Dendritic cell treated with granulocyte-macrophage colony-stimulating factor and Interleukin-4, amounts not matched to agents 40 ng/mL and 50 ng/mL, for 4 days (primary cell): ENCODE results near the gene DPYD.
"Not testable (repeated sequence)": the region's sequence is repeated elsewhere in the genome, so short reads cannot be mapped to it uniquely, and the experiment has no call there.

ENCODE experiments used
- H3K27ac Mint-ChIP-seq: one replicate; pipeline ENCODE4 v1.8.0; 2022; ENCODE audit warnings: mild to moderate bottlenecking, mixed read lengths
- H3K27me3 Mint-ChIP-seq: one replicate; pipeline ENCODE4 v1.8.0; 2022; ENCODE audit warnings: mild to moderate bottlenecking, mixed read lengths
- H3K36me3 Mint-ChIP-seq: one replicate; pipeline ENCODE4 v1.8.0; 2022; ENCODE audit warnings: low read depth, mixed read lengths
- H3K4me1 Mint-ChIP-seq: one replicate; pipeline ENCODE4 v1.8.0; 2022; ENCODE audit warnings: low read depth, mixed read lengths
- H3K4me3 Mint-ChIP-seq: one replicate; pipeline ENCODE4 v1.8.0; 2022; ENCODE audit warnings: mild to moderate bottlenecking, moderate library complexity, mixed read lengths
- H3K9me3 Mint-ChIP-seq: one replicate; pipeline ENCODE4 v1.8.0; 2022; ENCODE audit warnings: mixed read lengths
- intact Hi-C: fragments of 100-400 bp; cut with micrococcal nuclease; formaldehyde crosslinking; loops from one replicate; pipeline ENCODE4 v1.15.0; 2022

The DPYD gene

DNA sequence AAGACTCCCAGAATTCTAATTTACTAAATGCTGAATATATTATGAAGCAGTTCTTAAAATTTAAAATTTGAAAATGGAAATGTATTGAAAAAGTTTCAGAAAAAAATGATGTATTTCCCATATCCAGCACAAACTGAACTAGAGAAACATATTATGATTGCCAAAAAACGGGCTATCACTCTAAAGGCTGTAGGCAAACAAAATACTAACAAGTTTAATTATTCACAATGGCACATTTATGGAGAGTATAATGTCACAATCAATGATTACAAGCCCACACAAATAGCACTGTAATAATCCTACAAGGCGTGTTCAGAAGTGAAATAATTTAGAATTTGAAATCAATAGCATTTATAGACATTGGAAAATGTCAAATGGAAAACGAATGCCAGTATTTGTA is 667.9 kb downstream of the DPYD start:
- peaks cover 8% of the 10 kb centered on the region for H3K4me1 Mint-ChIP-seq
- intact Hi-C loops = no loop called here
- no peak overlapping the region for H3K27ac Mint-ChIP-seq
- H3K9me3 Mint-ChIP-seq = peaks cover 26% of the 10 kb centered on the region
- peaks cover 43% of the 10 kb centered on the region for H3K36me3 Mint-ChIP-seq
- H3K27me3 Mint-ChIP-seq = no peaks in the 10 kb centered on the region
- no peak overlapping the region for H3K4me3 Mint-ChIP-seq

DNA sequence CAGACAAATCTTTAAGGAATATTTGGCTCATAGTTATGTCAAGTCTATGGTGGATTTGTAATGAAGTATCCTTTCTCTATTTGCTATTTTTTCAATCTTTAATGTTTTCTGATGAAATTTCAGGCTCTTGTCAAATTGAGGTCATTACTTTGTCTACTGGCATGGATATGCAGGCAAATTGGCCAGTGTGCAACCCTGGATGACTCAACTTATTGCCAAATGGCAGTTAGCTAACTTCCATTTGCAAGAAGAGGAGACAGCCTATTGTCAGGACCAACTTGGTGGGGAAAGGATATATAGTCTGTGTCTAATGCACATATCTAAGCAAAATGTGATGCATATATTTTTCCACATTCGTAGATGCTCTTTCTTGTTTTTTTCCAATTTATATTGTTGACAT is 668.8 kb downstream of the DPYD start:
- intact Hi-C loops = no loop called here
- no peaks in the 10 kb centered on the region for H3K27me3 Mint-ChIP-seq
- H3K9me3 Mint-ChIP-seq = peaks cover 27% of the 10 kb centered on the region
- H3K27ac Mint-ChIP-seq = no peak overlapping the region
- H3K36me3 Mint-ChIP-seq = peaks cover 44% of the 10 kb centered on the region
- H3K4me1 Mint-ChIP-seq = peaks cover 8% of the 10 kb centered on the region
- H3K4me3 Mint-ChIP-seq = no peak overlapping the region

DNA sequence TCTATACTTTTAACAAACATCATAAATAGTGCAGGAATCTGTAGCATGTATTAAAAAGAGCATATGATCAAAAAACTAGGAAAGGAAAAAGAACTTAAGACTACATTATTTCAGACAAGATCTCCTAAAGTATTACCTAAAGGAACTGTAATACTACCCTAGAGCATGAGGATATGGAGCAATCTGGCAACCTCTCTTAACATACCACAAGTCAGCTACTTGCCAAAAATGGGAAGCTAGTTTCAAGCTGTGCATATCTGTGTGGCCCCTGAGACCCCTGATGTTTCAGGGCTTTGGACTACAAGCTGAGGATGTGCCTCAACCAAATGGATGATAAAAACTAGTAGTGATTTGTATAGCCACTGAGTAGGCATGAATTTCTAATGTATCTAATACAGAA is 673.6 kb downstream of the DPYD start:
- Mint-ChIP-seq H3K27ac (no peak overlapping the region), H3K27me3 (no peaks in the 10 kb centered on the region), H3K9me3 (peaks cover 15% of the 10 kb centered on the region), H3K4me3 (no peak overlapping the region), H3K4me1 (no peaks in the 10 kb centered on the region), H3K36me3 (peaks cover 40% of the 10 kb centered on the region)
- intact Hi-C loops = no loop called here

DNA sequence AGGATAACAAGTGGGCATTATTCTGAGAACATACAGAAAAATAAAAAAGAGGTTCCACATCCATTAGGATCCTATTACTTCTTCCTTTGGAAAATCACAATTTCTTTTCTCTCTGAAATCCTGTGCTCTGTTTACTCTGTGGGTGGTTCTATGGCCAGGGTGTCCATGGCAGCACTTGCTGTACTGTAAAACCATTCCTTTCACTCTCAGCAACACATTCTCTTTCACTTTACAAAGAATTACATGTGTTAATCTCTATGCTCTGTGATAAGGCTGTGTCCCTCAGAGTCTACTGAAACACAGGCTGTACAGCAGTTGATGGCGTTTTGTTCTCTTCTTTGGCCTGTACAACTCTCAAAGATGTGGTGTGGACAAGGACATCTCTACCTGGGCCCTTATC is 675.2 kb downstream of the DPYD start:
- Mint-ChIP-seq H3K9me3 (peaks cover 15% of the 10 kb centered on the region), H3K27me3 (no peaks in the 10 kb centered on the region), H3K36me3 (peaks cover 30% of the 10 kb centered on the region), H3K4me3 (no peak overlapping the region), H3K4me1 (no peaks in the 10 kb centered on the region), H3K27ac (no peak overlapping the region)
- intact Hi-C loops = no loop called here

DNA sequence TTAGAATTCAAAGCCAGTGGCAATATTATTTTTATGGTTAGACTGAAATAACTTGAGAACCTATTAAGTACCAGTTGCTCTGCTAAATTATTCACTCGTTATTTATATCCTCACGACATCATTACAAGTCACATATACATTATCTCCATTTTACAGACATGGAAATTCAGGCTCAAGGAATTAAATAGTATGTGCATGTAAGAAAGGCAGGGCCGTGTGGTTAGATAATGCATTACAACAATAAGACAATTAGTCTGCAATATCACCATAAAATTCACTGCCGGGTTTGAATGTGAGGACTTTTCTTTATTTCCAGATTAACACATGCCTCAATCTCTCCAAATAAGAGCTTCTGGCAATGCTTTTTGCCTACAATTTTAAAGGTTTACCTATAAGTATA is 675.8 kb downstream of the DPYD start:
- Mint-ChIP-seq H3K27me3 (no peaks in the 10 kb centered on the region), H3K4me1 (no peaks in the 10 kb centered on the region), H3K36me3 (peaks cover 27% of the 10 kb centered on the region), H3K27ac (no peak overlapping the region), H3K9me3 (peaks cover 15% of the 10 kb centered on the region), H3K4me3 (no peak overlapping the region)
- intact Hi-C loops = no loop called here

DNA sequence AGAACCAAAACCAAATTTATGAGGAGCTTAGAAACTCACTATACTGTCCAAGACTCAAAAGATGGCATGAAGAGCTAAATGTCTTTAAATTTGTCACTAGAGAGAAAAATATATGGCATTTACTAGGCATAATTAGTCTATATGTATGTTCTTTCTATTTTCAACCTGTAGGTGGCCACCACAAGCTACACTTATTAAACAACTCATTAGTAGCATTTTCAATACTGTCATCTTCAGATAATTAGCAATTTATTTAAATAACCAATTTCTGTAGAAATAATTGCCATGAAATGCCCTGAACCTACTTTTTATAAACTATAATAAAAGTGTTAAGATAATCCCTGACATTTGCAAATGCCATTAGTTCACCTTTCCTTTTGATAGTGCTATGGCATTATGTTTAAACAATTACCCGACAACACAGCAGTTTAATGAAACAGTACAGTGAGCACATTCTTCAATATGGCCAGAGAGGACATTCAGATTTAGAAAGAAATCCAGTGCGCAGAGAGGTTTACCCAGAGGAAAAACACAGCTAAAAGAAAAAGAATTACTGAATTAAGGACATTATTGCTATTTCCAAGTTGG is 676.8 kb downstream of the DPYD start:
- H3K4me3 Mint-ChIP-seq = no peak overlapping the region
- H3K4me1 Mint-ChIP-seq = no peaks in the 10 kb centered on the region
- H3K27me3 Mint-ChIP-seq = no peaks in the 10 kb centered on the region
- peaks cover 12% of the 10 kb centered on the region for H3K9me3 Mint-ChIP-seq
- H3K36me3 Mint-ChIP-seq = peaks cover 18% of the 10 kb centered on the region
- intact Hi-C loops = no loop called here
- no peak overlapping the region for H3K27ac Mint-ChIP-seq

DNA sequence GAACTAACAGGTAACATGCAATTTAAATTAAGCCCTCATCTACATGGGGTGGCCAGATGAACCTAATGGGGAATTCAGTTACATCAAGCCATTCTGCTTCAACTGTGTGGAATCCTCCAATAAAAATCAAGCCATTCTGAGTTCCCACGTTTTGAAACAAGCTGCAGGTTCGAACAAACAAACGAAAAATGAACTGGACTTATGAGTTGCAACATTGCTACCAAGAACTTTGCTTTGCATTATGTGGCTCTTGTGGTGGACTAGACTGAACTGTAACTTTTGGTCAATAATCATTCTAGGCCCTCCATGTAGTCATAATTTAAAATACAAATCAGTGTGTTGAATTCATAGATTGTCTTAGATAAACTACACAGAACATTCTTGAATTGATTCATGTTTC is 682.0 kb downstream of the DPYD start:
- Mint-ChIP-seq H3K36me3 (peaks cover 17% of the 10 kb centered on the region), H3K27ac (no peak overlapping the region), H3K4me1 (no peaks in the 10 kb centered on the region), H3K9me3 (no peaks in the 10 kb centered on the region), H3K4me3 (no peak overlapping the region), H3K27me3 (no peaks in the 10 kb centered on the region)
- intact Hi-C loops = no loop called here

DNA sequence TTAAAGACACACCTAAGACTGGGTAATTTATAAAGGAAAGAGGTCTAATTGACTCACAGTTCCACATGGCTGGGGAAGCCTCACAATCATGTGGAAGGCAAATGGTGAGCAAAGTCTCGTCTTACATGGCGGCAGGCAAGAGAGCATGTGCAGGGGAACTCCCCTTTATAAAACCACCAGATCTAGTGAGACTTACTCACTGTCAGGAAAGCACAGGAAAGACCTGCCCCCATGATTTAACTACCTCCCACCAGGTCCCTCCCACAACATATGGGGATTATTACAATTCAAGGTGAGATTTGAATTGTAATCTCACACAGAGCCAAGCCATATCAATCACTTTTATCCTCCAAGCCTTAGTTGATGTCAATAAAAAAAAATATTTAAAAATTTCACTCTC is 689.5 kb downstream of the DPYD start:
- intact Hi-C loops, H3K4me1 Mint-ChIP-seq, H3K4me3 Mint-ChIP-seq, H3K27me3 Mint-ChIP-seq, H3K27ac Mint-ChIP-seq: not testable (repeated sequence)
- Mint-ChIP-seq H3K9me3 (peaks cover 18% of the 10 kb centered on the region), H3K36me3 (peaks cover 72% of the 10 kb centered on the region)

DNA sequence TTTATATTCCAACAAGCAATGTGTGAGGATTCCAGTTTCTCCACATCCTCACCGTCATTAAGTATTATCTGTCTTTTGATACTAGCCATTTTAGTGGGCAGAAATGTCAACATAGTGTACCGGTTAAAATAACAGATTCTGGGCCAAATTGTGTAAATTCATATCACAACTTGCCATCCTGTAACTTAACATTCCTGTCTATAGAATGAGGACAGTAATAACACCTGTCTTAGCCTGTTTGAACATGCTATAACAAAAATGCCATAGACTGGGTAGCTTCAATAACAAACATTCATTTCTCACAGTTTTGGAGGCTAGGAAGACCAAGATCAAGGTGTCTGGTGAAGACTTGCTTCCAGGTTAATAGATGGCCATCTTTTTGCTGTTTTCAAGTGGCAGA is 708.2 kb downstream of the DPYD start:
- H3K4me3 Mint-ChIP-seq = no peak overlapping the region
- peaks cover 27% of the 10 kb centered on the region for H3K36me3 Mint-ChIP-seq
- no peaks in the 10 kb centered on the region for H3K9me3 Mint-ChIP-seq
- no peaks in the 10 kb centered on the region for H3K4me1 Mint-ChIP-seq
- no peak overlapping the region for H3K27ac Mint-ChIP-seq
- intact Hi-C loops = no loop called here
- H3K27me3 Mint-ChIP-seq = no peaks in the 10 kb centered on the region

DNA sequence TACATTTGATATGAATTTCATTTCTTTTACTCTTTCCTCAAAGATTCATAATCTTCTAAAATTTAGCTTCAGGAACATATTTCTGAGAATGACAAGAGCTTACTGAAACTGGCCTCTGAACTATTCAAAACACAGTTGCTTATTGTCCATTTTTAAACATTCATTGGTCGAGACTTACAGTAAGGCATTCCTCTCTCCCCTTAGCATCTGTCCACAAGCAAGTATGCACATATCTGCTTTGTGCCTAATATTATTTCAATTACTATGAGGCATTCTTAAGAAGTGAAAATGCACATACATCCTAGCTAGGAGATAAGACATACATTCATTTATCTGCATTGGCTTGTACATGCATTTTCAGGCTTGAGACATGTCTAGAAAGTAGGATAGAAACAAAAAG is 710.5 kb downstream of the DPYD start:
- no peaks in the 10 kb centered on the region for H3K27me3 Mint-ChIP-seq
- H3K36me3 Mint-ChIP-seq = peaks cover 24% of the 10 kb centered on the region
- intact Hi-C loops = no loop called here
- no peak overlapping the region for H3K4me3 Mint-ChIP-seq
- H3K27ac Mint-ChIP-seq = no peak overlapping the region
- no peaks in the 10 kb centered on the region for H3K9me3 Mint-ChIP-seq
- no peaks in the 10 kb centered on the region for H3K4me1 Mint-ChIP-seq

DNA sequence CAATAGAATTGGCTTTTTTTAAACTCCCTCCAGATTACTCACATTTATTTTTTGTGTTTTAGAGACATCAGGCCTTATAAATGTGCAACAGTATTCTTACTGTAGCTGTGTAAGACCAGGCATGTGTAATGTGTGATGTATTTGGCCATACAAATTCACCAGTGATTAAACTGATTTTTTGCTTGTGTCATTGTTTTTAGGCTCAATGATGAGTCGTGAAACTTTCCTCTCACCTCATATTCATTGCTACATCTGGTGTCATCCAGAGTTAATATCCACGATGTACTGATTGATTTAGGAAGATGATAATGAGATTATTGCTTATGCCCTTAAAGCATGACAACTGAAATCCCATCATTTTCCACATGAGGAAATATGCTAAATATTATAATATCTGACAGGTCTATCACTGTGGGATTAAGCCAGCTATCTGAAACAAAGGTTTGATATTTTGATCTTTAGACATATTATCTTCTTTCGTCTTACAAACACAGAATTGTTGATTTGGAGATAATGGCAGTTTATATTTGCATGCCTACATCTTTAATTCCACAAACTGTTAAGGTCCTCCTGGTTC is 711.4 kb downstream of the DPYD start:
- Mint-ChIP-seq H3K4me3 (no peak overlapping the region), H3K36me3 (peaks cover 18% of the 10 kb centered on the region), H3K4me1 (no peaks in the 10 kb centered on the region), H3K27ac (no peak overlapping the region), H3K27me3 (no peaks in the 10 kb centered on the region), H3K9me3 (no peaks in the 10 kb centered on the region)
- intact Hi-C loops = no loop called here

DNA sequence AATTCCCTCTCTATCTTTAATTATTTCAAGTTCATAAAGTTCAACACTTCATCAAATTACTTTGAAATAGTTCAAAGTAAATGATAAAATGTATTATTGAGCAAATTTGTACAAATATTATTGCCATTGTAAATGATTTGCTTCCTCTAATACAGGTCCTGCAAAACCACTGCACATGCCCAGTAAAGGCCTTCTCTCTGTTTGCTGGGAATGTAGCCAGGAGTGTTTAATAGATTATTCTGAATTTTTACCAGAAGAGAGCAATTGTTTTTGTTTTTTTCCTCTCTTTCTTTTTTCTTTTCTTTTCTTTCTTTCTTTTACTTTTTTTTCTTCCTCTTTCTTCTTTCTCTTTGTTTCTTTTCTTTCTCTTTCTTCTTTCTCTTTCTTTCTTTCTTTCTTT is 713.0 kb downstream of the DPYD start:
- Mint-ChIP-seq H3K4me1 (no peaks in the 10 kb centered on the region), H3K36me3 (peaks cover 12% of the 10 kb centered on the region), H3K27ac (no peak overlapping the region), H3K9me3 (no peaks in the 10 kb centered on the region), H3K4me3 (no peak overlapping the region), H3K27me3 (no peaks in the 10 kb centered on the region)
- intact Hi-C loops = no loop called here

DNA sequence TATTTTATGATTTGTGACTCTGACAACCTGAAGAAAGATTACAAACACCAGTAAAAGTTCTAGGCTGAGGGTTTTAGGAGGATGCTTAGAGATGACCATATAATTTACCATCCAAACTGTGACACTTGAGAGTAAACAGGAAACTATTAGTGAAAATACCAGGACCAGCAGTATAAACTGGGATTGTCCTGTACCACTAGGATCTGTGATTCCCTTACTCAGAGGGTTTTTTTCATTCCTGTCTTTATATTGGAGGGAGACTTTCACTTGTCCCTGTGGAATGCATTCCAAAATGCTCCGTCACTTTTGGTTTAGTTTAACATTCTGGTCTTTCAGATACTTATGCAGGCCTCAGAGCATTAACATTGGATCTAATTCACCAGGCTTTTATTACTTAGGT is 716.4 kb downstream of the DPYD start:
- Mint-ChIP-seq H3K27ac (no peak overlapping the region), H3K4me3 (no peak overlapping the region), H3K4me1 (no peaks in the 10 kb centered on the region), H3K36me3 (peaks cover 12% of the 10 kb centered on the region), H3K27me3 (no peaks in the 10 kb centered on the region), H3K9me3 (no peaks in the 10 kb centered on the region)
- intact Hi-C loops = no loop called here

DNA sequence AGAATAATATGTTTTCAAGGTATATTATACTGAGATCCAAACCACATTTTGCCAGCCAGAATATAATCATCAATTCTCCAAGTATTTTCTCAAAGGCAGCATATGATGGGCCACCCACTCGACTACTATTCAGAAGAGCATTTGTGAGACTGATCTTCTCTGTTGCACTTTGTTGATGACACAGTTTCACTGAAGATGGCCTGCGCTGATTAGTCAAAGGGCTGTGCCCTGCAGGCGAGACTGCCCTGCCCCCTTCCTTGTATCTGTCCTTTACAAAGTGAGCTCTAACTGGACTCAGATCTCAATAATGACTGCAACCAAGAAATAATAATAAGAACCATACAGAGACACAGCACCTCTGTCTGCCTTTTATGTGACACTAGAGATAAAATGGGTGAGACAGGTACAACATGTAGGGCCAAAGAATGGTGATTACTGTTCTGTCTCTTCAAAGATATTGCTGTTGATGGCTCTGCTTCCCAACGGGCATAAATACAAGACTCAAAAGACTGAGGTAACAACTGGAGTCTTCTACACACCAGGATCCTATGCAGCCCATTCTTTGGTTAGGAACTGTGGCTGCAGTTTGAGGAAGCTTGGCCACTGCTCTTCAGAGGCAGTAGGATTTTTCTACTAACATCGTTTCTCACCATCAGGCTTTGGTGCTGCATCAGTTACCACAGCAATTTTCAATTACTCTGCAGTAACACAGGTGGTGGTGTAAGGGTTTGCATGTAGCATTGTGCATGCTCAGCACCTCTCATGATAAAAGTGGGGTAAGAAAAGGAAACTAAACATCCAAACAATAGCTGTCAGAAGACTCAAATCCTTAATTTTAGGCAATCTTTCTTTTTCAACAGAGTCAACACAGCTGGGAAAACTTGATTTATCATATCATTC is 718.1 kb downstream of the DPYD start:
- no peak overlapping the region for H3K4me3 Mint-ChIP-seq
- H3K36me3 Mint-ChIP-seq = peaks cover 6% of the 10 kb centered on the region
- intact Hi-C loops = no loop called here
- H3K27ac Mint-ChIP-seq = no peak overlapping the region
- no peaks in the 10 kb centered on the region for H3K4me1 Mint-ChIP-seq
- no peaks in the 10 kb centered on the region for H3K9me3 Mint-ChIP-seq
- no peaks in the 10 kb centered on the region for H3K27me3 Mint-ChIP-seq
